GM18505 (cell line): ENCODE data around the gene ARHGAP15.

Experiments used
- ATAC-seq: cut with Tn5 transposase; IDR thresholded peaks from one replicate; pipeline ENCODE4 v1.9.1; 2021; ENCODE audit not compliant: unreplicated experiment
- POLR2A ChIP-seq: IDR thresholded peaks from 4 replicates; pipeline ENCODE4 v1.6.1; 2011; ENCODE audit warnings: borderline replicate concordance; ENCODE audit not compliant: insufficient read depth, insufficient read length; ENCODE audit errors: extremely low read depth

Gene ARHGAP15

GRCh38 chr2:143420313-143420712 is 291.1 kb downstream of the ARHGAP15 start:
- TF ChIP-seq POLR2A = no peak
- no peak for ATAC-seq

- peak; percentile 76 for ATAC-seq
- TF ChIP-seq POLR2A = no peak
These were observed 293.5 kb downstream of the ARHGAP15 start for GRCh38 chr2:143422681-143423080.

- ATAC-seq = no peak
- TF ChIP-seq POLR2A = no peak
These were observed 296.7 kb downstream of the ARHGAP15 start for GRCh38 chr2:143425896-143426295.

- TF ChIP-seq POLR2A = no peak
- ATAC-seq = no peak
These were observed 297.1 kb downstream of the ARHGAP15 start for GRCh38 chr2:143426296-143426695.

GRCh38 chr2:143428700-143429099 is 299.5 kb downstream of the ARHGAP15 start:
- ATAC-seq = no peak
- no peak for TF ChIP-seq POLR2A

- no peak for ATAC-seq
- TF ChIP-seq POLR2A = no peak
These were observed 300.9 kb downstream of the ARHGAP15 start for GRCh38 chr2:143429932-143430679.

GRCh38 chr2:143431316-143431715 is 302.1 kb downstream of the ARHGAP15 start:
- no peak for TF ChIP-seq POLR2A
- ATAC-seq = no peak

- ATAC-seq = no peak
- TF ChIP-seq POLR2A = no peak
These were observed 304.0 kb downstream of the ARHGAP15 start for GRCh38 chr2:143433251-143433650.

- no peak for TF ChIP-seq POLR2A
- ATAC-seq = no peak
These were observed 304.6 kb downstream of the ARHGAP15 start for GRCh38 chr2:143433840-143434239.

GRCh38 chr2:143434445-143434844 is 305.2 kb downstream of the ARHGAP15 start:
- no peak for TF ChIP-seq POLR2A
- ATAC-seq = no peak

- no peak for ATAC-seq
- no peak for TF ChIP-seq POLR2A
These were observed 305.9 kb downstream of the ARHGAP15 start for GRCh38 chr2:143435131-143435530.

- no peak for ATAC-seq
- TF ChIP-seq POLR2A = no peak
These were observed 307.7 kb downstream of the ARHGAP15 start for GRCh38 chr2:143436951-143437350.

- TF ChIP-seq POLR2A = no peak
- ATAC-seq = no peak
These were observed 311.3 kb downstream of the ARHGAP15 start for GRCh38 chr2:143440411-143441012.

GRCh38 chr2:143442193-143442592 is 313.0 kb downstream of the ARHGAP15 start:
- ATAC-seq = no peak
- no peak for TF ChIP-seq POLR2A
